COLO668 (cell line): ENCODE data around the gene SF3B5.
"Not testable (repeated sequence)": the region's sequence is repeated elsewhere in the genome, so short reads cannot be mapped to it uniquely, and the experiment has no call there.

Experiments
- DNase-seq: peaks from one replicate; lab custom pipeline; 2025; ENCODE audit not compliant: unreplicated experiment; lab: John Stamatoyannopoulos, UW

SF3B5 gene

GRCh38 chr6:144106206-144106605 is 10.8 kb upstream of the SF3B5 start:
- no peak for DNase-seq

DNA sequence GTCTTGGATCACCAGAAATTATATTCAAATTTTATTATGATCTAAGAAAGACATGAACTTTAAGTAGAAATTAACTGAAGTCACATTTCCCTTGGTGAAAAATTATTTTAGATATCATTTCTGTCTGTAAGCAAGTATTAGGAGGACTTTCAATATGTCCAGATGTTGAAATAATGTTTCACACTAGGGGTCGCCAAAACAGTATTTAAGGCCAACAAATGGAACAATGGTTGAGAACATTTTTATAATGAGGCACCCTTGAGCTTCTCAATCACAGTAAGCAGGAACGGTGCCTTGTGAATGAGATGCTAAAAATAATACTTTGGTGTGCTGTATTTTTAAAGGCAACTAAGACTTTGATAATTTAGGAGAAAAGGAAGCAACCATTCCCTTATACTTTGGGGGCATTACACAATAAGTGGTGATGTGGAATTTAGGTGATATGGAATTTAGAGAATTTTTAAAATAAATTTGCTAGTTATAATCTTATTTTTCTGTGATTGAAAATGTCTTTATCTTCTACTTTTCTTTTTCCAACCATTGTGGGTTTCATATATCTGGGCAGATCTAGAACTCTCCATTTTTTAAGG is 9.6 kb upstream of the SF3B5 start:
- DNase-seq = peak; percentile 19

GRCh38 chr6:144104488-144104887 is 9.1 kb upstream of the SF3B5 start:
- no peak for DNase-seq

- no peak for DNase-seq
Measured at GRCh38 chr6:144103026-144103563, 7.7 kb upstream of the SF3B5 start.

- no peak for DNase-seq
Measured at GRCh38 chr6:144098993-144099392, 3.6 kb upstream of the SF3B5 start.

DNA sequence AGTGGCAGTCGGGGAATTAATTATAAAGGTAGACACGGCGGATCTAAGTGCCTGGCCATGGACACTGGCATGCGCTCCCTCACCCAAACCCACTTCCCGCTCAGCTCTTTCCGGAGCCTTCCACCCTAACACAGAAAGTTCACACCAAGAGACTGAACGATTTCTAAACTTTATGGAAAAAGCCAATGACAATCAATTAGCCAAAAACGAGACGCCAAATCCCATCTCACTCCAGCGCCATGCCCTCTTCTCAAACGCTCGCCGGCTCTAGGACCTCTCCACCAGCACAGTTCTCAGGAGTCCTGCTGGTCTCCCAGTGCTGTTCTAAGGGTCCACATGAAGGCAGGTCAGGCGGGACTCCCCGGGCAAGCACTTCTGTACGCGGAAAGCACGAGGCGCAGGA is 641 bp downstream of the SF3B5 start:
- DNase-seq = peak; percentile 23

GRCh38 chr6:144093658-144094057 is 1.7 kb downstream of the SF3B5 start:
- DNase-seq = no peak

DNA sequence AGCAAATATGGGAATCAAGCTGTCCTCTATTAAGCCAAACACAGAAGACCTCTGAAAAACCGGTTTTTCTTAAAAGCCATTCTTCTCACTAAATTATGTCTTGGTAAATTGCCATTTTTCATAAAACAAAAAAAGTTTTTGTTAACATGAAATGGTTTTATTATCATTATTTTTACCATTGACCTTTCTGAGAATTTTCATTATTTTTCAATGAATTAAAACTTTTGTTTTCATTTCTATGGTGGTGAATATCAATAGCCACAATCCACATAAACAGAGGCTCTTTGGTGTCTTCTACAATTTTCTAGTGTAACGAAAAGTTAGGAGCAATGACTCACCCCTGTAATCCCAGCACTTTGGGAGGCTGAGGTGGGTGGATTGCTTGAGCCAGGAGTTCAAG is 2.1 kb downstream of the SF3B5 start:
- no peak for DNase-seq

DNA sequence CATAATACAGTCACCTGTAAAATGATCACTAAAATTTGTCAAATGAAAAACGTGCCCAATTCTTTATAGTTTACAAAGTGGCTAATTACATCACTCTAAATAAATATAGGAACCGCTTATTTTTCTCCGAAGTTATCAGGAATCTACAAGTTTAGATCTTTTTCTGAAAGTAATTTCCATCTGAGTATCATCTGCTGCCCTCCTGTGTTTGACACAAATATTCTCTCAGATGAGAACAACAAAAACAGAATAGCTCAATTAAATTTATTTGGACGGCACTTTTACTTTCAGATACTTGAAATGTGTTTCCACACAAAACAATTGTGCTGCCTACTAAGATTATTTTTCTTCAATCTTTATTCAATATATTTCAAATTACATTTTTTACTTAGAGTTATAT is 5.0 kb downstream of the SF3B5 start:
- no peak for DNase-seq

GRCh38 chr6:144087789-144088426 is 7.5 kb downstream of the SF3B5 start:
- DNase-seq = no peak

GRCh38 chr6:144086959-144087358 is 8.4 kb downstream of the SF3B5 start:
- no peak for DNase-seq

DNA sequence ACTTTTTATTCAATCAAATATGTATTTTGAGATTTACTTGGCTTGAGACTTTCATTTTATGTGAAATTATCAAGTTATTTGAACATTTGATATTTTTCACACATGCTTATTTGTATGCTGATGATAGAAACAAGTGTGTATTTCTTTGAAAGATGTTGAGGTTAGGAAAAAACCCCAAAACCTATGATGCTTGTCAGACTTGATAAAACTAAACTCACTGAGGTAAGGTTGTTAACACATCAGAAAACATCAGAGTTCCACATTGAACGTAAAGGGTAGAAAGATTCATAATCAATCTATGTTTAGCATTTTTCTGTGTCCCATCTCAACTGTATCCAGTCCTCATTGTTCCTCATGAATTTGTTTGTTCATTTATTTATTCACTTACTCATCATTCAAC is 12.2 kb downstream of the SF3B5 start:
- DNase-seq = no peak

DNA sequence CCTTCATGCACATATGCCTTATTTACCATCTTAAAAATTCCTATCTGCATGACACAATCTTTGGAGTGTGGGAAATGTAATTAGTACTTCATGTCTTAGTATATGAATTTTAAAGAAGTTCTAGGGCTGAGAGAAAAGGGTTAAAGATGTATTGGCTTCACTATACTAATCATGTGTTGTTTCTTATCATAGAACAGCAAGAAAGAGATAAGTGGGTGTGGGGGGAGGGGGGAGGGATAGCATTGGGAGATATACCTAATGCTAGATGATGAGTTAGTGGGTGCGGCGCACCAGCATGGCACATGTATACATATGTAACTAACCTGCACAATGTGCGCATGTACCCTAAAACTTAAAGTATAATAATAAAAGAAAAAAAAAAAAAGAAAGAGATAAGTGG is 13.0 kb downstream of the SF3B5 start:
- not testable (repeated sequence) for DNase-seq

- DNase-seq = no peak
Measured at GRCh38 chr6:144077871-144078270, 17.5 kb downstream of the SF3B5 start.

DNA sequence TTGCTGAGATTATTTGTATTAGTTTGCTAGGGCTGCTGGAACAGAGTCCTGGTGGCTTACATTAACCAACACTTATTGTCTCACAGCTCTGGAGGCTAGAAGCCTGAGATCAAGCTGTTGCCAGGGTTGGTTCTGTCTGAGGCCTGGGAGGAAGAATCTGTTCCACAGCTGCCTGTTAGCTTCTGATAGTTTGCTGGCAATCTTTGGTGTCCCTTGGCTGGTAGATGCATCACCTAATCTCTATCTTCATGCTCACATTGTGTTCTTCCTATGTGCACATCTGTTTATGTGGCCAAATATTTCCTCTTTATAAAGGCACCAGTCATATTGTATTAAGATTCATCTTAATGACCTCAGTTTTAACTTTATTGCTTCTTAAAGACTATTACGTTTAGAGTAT is 19.5 kb downstream of the SF3B5 start:
- no peak for DNase-seq

GRCh38 chr6:144075187-144075586 is 20.2 kb downstream of the SF3B5 start:
- DNase-seq = no peak

DNA sequence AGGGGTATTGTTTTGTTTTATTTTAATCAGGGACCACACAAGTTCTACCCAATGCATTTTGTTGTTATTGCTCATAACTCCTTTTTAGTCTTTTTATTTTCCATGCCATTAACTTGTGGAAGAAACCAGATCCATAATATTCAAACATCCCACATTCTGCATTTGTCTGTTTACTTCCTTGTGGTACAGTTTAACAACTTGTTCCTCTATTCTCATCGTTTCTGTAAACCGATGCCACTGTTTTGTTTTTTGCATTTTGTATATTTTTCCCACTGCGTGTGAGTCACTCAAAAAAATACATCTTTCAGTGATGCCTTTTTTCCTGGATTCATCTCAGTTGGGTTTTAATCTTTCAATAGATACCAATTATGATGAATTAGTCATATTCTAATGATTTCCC is 22.3 kb downstream of the SF3B5 start:
- no peak for DNase-seq

GRCh38 chr6:144069506-144069905 is 25.9 kb downstream of the SF3B5 start:
- no peak for DNase-seq

- no peak for DNase-seq
Measured at GRCh38 chr6:144068794-144069193, 26.6 kb downstream of the SF3B5 start.

DNA sequence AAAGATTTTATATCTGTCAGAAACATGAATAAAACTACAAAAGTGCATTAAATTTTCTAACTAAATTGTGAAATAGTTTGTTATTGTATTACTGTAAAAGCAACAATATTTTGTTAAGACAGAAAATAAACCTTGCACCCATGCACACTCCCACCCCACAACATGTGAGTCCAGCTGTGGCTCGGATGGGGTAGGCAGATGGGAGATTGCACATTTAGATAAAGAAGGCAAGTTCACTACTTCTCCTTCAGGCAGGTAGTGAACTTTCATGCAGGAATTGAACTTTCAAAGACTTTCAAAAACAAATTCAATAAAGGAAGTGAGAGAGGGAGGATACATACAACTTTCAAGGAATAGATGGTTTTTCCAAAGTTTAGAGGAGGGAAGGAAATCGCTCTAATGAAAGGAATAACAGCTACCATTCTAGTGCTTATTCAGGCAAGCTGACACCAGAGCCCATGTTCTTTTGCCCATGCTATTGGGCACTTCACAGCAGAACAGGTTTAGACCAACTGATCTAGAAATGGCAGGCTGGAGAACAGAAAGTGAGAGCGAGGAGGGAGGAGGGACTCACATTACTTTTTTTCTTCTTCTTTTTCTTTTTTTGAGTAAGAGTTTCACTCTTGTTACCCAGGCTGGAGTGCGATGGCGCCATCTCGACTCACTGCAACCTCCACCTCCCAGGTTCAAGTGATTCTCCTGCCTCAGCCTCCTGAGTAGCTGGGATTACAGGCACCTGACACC is 28.5 kb downstream of the SF3B5 start:
- DNase-seq = no peak

- DNase-seq = no peak
Measured at GRCh38 chr6:144066255-144066654, 29.1 kb downstream of the SF3B5 start.

DNA sequence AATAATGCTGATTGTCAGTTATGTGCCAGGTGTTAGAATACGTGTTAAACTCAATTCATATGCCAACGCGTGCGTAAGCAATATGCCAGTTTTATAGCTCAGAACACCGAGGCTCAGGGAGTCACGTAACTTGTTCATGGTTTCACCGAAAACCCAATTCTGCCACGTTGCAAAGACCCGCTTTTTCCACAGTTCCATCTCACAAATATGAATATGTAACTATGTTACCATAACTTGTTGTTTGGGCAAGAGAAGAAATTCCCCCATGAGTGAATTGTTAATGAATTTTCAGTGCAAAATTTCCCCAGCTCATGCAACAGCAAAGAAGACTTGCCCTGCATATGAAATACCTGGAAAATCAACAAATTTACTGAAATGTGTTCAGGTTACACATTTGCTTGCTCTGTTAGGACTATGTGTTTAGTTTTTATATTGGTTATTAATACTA is 30.1 kb downstream of the SF3B5 start:
- DNase-seq = no peak
